HG03060 (cell line): ENCODE results near the gene ASF1B.
"Not testable (repeated sequence)": the region's sequence is repeated elsewhere in the genome, so short reads cannot be mapped to it uniquely, and the experiment has no call there.

Experiments used
- ATAC-seq: cut with Tn5 transposase; IDR thresholded peaks from one replicate; pipeline ENCODE4 v1.9.1; 2021; ENCODE audit warnings: low read depth, moderate number of reproducible peaks; ENCODE audit not compliant: unreplicated experiment

Gene ASF1B

GRCh38 chr19:14160017-14160703 is 23.8 kb upstream of the ASF1B start:
- ATAC-seq, result no peak

- ATAC-seq, result no peak
Observed at GRCh38 chr19:14159059-14159458, 22.7 kb upstream of the ASF1B start.

- ATAC-seq, result no peak
Observed at GRCh38 chr19:14158276-14159023, 22.1 kb upstream of the ASF1B start.

GRCh38 chr19:14156971-14157717 is 20.8 kb upstream of the ASF1B start:
- ATAC-seq, result no peak

DNA sequence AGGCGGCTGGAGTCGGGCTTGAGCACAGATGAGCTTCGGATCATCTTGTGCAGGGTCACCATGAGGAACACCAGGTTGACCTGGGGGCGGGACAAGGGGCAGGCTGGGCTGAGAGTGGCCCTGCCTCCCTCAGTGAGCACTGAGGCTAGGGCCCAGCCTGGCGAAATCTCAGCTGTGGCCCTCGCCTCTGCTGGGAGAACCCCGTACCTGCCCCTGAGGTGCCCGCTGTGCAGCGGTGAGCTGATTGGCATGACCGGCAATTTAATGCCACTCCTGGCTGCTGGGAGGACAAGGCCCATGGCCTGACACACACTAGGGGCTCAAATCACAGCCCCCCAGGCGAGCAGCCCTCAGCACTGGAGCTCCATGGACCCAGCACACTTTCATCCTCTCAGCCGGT is 19.7 kb upstream of the ASF1B start:
- no peak for ATAC-seq

DNA sequence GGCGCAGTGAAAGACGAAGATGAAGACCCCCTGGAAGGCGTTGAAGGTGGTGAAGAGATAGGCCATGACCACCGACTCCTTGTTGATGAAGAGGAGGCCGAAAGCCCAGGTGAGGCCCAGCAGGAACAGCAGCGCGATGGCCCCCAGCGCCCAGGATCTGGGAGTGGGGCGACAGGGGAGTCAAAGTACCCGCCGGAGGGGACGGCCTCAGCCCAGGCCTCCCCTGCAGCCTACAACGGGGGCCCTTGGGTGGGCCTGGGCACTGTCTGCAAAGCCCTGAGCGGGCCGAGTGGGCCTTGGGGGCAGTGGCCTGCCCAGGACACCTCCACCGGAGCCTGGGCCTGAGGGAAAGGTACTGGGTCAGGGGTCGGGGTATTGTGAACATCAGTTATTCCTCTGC is 19.0 kb upstream of the ASF1B start:
- ATAC-seq, result no peak

DNA sequence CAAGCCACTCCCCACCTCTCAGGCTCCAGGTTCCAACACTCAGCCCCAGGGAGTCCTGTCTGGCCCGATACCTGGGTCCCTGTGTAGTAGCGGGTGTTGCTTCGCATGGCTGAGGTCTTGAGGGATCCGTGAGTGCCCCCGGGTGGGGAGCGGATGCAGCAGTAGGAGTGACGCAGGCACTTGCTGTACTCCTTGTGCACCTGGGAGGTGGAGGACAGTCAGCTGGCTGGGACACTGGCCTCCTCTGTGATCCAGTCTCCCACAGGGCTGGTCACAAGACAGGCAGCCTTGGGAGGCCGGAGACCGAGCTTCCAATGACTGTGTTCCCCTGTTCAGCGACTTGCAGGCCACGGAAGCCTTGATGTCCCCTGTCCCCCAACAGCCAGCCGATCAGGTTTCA is 16.3 kb upstream of the ASF1B start:
- ATAC-seq, result no peak

DNA sequence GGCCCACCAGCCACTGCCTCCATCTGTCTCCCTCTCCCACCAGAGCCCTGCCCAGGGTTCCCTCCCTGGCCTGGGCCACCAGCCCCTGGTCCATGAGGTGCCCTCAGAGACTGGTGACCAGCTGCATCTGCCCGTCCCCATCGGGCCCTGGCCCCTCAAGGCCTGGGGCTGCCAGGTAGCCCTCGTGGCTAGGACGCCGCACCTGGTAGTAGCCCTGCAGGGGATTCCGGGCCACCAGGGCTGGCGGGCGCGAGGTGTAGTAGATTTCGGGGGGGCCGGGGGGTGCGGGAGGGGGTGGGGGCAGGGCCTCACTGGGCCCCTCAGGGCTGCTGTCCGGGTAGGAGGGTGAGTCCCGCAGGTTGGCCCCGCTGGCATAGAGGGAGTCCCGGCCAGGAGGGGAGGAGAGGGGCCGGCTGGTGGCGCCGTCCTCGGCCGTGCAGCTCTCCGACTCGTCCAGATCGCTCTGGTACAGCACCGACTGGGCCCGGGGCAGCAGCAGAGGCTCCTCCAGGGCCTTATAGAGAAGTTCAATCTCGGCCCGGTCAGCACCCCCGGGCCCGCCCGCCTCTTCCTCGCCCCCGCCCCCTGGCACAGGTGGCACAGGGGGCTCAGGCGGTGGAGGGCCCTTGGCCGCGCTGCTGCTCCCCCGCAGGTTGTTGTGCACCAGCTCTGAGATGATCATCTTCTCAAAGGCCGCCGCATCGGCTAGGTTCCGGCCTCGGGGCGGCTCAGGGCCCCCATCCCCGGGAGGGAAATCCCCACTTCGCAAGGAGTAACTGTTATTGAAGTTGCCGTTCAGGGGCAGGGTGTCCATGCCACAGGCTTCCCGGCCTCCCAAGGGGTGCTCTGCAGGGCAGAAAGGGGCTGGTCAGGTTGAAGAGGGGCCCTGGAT is 14.6 kb upstream of the ASF1B start:
- ATAC-seq, result no peak

GRCh38 chr19:14150041-14150769 is 13.8 kb upstream of the ASF1B start:
- no peak for ATAC-seq

DNA sequence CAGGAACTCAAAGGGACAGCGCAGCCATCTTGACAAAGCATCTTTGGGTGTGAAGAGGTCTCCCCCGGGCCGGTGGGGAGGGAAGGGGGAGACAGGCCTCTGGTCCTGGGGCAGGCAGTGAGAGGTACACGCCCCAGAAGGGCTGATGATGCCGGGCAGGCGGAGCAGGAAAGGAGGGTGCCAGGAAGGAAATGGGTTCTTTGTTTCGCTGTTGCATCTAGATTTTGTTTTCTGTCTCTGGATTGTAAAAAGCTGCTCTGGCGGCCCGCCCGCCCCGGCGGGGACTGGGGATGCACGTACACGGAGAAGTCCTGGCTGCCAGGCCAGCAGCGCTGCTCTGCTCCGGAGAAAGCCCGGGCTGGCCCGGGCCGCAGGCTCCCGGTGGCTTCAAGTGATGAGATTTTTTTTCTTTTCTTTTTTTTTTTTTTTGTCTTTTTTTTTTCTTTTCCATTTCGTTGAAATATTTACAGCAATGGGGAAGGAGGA is 13.2 kb upstream of the ASF1B start:
- ATAC-seq, result no peak

DNA sequence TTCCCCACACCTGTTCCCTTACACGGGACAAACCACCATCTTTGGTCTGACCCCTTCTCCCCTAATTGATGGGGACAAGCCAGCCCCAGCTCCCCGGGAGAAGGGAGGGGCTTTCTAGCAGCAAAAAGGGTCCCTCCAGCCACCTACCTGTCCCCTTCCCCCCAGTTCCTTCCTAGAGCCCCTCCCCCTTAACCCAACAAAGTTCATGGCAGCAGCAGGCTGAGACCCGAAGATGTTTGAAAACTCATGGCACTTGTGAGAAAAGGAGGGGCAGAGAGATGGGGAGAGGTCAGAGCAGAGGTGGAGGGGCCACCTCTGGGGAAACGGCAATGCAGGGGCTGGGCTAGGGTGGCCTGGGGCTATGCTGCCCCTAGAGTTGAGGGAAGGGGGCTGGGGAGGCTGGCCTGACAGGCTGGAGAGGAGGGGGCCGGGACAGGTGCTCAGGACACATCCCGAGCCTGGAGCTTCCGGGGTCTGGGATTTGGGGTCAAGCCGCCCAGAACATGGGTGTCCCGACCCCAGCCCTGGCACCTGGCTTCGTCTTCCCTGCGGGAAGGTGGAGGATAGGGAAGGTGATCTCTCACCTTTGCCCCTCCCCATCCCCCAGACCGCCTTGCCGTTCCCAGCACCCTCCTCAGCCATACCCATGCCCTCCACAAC is 12.5 kb upstream of the ASF1B start:
- no peak for ATAC-seq

- ATAC-seq, result no peak
Observed at GRCh38 chr19:14147797-14148605, 11.6 kb upstream of the ASF1B start.

DNA sequence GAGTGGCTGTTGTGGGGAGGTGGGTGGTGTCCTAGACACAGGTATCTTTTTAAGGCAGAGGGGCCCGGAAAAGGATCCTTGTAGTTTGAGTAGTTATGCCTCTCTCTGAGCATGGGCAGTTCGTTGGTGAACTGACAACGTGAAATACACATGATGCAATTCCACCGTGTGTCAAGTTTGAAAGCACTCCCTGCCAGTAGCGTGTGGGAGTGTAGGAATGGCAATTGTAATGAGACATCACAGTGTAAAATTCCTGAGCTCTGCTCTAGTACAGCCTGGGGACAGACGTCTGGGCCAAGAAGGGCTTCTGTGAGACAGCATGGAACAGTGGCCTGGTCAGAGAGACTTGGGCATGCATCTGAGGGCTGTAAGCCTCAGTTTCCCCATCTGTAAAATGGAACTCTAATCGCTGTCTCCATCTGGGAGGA is 10.4 kb upstream of the ASF1B start:
- ATAC-seq, result no peak

DNA sequence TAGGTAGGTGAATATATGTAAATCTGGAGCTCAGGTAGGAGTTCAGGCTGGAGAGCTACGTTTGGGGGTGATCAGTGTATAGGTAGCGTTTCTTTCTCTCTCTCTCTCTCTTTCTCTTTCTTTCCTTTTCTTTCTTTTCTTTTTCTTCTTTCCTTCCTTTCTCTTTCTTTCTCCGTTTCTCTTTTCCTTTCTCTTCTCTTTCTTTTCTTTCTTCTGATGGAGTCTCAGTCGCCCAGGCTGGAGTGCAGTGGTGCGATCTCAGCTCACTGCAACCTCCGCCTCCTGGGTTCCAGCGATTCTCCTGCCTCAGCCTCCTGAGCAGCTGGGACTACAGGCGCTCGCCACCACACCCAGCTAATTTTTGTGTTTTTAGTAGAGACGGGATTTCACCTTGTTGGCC is 9.8 kb upstream of the ASF1B start:
- ATAC-seq, result not testable (repeated sequence)

DNA sequence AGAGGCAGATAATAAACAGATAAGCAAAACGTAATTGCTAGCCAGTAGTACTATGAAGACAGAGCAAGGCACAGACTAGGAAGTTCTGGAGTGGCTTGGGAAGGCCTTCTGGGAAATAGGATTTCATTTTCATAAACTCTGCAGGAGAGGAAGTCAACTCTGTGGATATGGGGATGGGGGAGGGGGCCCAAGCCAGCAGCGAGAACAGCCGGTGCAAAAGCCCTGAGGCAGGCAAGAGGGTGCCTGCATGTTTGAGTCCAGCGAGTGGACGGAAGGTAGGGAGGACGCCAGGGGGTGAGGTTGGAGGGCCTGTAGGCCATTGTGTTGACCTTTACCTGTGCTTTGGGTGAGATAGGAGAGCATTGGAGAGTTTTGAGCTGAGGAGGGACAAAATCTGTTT is 9.0 kb upstream of the ASF1B start:
- ATAC-seq, result no peak

GRCh38 chr19:14142262-14143190 is 6.1 kb upstream of the ASF1B start:
- ATAC-seq, result no peak

DNA sequence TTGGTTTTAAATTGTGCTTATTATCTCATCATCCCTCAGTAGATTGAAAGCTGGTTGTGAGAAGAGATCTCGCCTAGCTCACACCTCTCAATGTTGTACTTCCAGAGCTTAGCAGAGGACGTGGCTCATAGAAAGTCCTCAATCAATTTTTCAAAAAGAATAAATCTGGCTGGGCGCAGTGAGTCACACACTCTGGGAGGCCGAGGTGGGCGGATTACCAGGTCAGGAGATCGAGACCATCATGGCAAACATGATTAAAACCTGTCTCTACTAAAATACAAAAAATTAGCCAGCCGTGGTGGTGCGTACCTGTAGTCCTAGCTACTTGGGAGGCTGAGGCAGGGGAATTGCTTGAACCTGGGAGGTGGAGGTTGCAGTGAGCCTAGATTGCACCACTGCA is 4.7 kb upstream of the ASF1B start:
- no peak for ATAC-seq
